HG02840 (cell line): Measurements from ENCODE around the gene ZNF462.

ENCODE experiments used
- ATAC-seq: cut with Tn5 transposase; IDR thresholded peaks from one replicate; pipeline ENCODE4 v1.9.1; 2021; ENCODE audit warnings: mild to moderate bottlenecking, moderate library complexity, moderate number of reproducible peaks; ENCODE audit not compliant: unreplicated experiment, low FRiP score

The ZNF462 gene

GRCh38 chr9:107049046-107049802 lies 186.3 kb downstream of the ZNF462 start:
- ATAC-seq, result no peak

GRCh38 chr9:107049803-107050184 lies 186.8 kb downstream of the ZNF462 start:
- ATAC-seq, result no peak

DNA sequence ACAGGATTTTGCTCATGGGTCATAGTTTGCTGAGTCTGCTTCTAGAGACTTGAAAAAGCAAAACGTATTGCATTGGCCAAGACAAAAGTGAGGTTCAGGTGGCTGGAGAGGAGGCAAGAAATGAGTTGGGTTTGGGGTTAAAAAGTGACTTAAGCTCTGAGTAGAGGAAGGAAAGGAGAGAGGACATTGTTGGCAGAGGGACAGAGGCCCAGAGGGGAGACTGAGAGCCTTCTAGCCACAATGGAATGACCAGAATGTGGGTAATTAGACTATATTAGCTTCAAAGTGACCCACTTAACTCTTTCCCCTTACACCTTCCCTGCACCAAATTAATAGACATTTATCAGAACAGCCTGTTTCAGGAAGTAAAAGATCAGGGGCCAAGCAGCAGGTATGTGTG lies 188.4 kb downstream of the ZNF462 start:
- no peak for ATAC-seq

- ATAC-seq, result no peak
These were observed 191.2 kb downstream of the ZNF462 start for GRCh38 chr9:107054146-107054545.

GRCh38 chr9:107059220-107059619 lies 196.3 kb downstream of the ZNF462 start:
- no peak for ATAC-seq

- ATAC-seq, result no peak
These were observed 197.1 kb downstream of the ZNF462 start for GRCh38 chr9:107060062-107060461.
